ENCODE measurements around the gene HOXB4.

DNA sequence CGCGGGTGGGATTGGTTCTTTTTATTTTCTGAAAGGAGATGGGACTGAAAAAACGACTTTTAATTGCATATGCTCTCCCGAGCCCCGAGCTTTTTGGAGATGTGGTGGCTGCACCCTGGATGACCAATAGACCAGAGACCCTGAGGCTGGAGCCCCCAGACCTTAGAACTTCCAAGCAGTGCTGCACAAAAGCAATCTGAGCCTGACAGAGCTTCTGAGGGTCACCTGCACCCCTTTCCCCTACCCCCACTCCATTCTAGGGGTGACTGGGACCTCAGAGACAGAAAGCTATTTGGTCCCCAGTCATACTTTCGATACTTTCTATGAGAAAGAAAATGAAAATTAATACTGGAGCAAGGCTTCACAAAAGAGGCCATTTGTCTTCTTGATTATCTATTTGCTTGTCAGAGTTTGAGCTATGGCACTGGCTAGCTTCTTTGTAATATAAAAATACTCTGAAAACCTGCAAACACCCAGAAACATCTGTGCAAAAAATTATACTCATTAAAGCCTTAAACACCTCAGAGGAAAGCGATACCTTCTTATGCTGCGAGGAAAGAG is 3.6 kb downstream of the HOXB4 start:
- TF ChIP-seq CTCF (IDR thresholded peaks at IDR 0.05) (no peak), POLR2A (IDR thresholded peaks at IDR 0.05) (no peak)

Measured in adrenal gland (tissue), 5 donors.